ENCODE measurements around the gene SCNM1. TPM values are rescaled to one million over a fixed set of nuclear protein-coding genes. Genes with fewer than 3 reads are reported as not detected.

SCNM1 gene
- total RNA-seq, 4 donors from 2014 or later, result 20.5 to 42.6 (median 31.2) TPM

DNA sequence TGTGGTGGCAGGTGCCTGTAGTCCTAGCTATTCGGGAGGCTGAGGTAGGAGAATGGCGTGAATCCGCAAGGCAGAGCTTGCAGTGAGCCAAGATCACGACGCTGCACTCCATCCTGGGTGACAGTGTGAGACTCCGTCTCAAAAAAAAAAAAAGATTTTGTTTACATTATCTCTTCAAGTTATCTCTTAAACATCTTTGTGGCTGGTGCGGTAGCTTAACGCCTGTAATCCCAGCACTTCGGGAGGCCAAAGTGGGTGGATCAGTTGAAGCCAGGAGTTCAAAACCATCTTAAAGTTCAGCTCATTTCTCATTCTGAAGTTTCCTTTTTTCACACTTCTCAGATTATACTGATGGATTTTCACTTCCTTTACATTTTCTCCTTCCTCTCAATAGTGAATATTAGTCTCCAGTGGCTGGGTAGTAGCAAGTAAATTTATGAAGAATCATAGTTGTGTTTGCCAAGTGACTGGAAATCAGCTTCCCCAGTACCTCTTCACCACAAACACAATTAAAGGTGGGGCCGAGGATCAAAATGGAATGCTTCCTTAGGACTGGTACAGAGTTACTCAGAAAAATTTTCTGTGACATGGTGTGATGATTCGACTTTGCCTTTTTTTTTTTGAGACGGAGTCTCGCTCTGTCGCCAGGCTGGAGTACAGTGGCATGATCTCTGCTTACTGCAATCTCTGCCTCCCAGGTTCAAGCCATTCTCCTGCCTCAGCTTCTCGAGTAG is 46.2 kb downstream of the SCNM1 start:
- peaks cover 0 to 43% (median 0%) of the 10 kb centered on the region in 4 donors for H3K4me1 ChIP-seq
- no peak overlapping the region for H3K27ac ChIP-seq
- TF ChIP-seq EP300 (IDR thresholded peaks at IDR 0.05) (no peak), POLR2A (IDR thresholded peaks at IDR 0.05) (no peak)
- TF ChIP-seq, protein P1, sequence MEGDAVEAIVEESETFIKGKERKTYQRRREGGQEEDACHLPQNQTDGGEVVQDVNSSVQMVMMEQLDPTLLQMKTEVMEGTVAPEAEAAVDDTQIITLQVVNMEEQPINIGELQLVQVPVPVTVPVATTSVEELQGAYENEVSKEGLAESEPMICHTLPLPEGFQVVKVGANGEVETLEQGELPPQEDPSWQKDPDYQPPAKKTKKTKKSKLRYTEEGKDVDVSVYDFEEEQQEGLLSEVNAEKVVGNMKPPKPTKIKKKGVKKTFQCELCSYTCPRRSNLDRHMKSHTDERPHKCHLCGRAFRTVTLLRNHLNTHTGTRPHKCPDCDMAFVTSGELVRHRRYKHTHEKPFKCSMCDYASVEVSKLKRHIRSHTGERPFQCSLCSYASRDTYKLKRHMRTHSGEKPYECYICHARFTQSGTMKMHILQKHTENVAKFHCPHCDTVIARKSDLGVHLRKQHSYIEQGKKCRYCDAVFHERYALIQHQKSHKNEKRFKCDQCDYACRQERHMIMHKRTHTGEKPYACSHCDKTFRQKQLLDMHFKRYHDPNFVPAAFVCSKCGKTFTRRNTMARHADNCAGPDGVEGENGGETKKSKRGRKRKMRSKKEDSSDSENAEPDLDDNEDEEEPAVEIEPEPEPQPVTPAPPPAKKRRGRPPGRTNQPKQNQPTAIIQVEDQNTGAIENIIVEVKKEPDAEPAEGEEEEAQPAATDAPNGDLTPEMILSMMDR (IDR thresholded peaks at IDR 0.05), result no peak
- no peak overlapping the region for H3K4me3 ChIP-seq
- H3K9me3 ChIP-seq, result no peaks in the 10 kb centered on the region
- WGBS, 2 donors, result 84 to 89% methylated on average over 15 of the region's 15 CpGs
- H3K36me3 ChIP-seq, result peaks cover 0 to 41% (median 5%) of the 10 kb centered on the region in 3 donors
- no peaks in the 10 kb centered on the region for H3K27me3 ChIP-seq
- DNase-seq (ENCODE audit: low spot score in 2 of 2), result no peak

DNA sequence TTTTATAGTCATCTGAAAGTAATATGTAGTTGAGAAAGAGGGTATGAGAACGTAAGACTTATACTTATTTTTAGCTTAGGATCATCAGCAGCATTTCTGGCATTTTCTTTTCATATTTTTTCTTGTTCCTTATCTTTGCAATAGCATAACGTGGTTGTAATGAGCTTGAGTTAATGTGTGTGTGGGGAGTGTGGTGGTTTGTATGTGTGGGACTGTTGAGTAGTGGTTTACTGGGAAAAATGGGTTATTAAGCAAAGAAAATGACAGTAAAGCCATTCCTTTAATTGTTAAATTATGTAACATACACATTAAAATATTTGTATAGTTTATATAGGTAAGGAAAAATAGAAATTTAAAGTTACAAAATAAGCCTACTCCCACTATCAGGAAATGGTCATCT is 47.6 kb downstream of the SCNM1 start:
- Histone ChIP-seq H3K4me1 (peaks cover 0 to 52% (median 0%) of the 10 kb centered on the region in 4 donors), H3K27me3 (no peaks in the 10 kb centered on the region)
- 18 to 37% methylated on average over 2 of the region's 2 CpGs for WGBS, 2 donors

More for the DNA sequence above, 47.6 kb downstream of the SCNM1 start:
- no peak for DNase-seq (ENCODE audit: low spot score in 2 of 2)
- H3K36me3 ChIP-seq, result peaks cover 0 to 27% (median 5%) of the 10 kb centered on the region in 3 donors
- no peak overlapping the region for H3K27ac ChIP-seq
- H3K4me3 ChIP-seq, result no peak overlapping the region
- TF ChIP-seq EP300 (IDR thresholded peaks at IDR 0.05) (no peak), POLR2A (IDR thresholded peaks at IDR 0.05) (no peak)
- TF ChIP-seq, protein P1 (IDR thresholded peaks at IDR 0.05), result no peak
- H3K9me3 ChIP-seq, result no peaks in the 10 kb centered on the region

Other genes starting within 250 kb of the SCNM1 start
- 10 to 100 TPM; 30.6 to 42.9 (median 35.3) TPM for gene SETDB1, start 239.8 kb upstream of the SCNM1 start, total RNA-seq
- gene CERS2, start 191.3 kb upstream of the SCNM1 start, total RNA-seq, result 100 to 1,000 TPM; 137 to 168 (median 140) TPM
- 10 to 100 TPM in 2 of 4 donors, 1 to 10 TPM in 2; 2.1 to 12.2 (median 7.8) TPM for gene ANXA9, start 183.9 kb upstream of the SCNM1 start, total RNA-seq
- 10 to 100 TPM; 45.5 to 63.2 (median 49.5) TPM for gene MINDY1, start 159.2 kb upstream of the SCNM1 start, total RNA-seq
- 10 to 100 TPM; 22.0 to 40.4 (median 28.5) TPM for gene PRUNE1, start 157.7 kb upstream of the SCNM1 start, total RNA-seq
- gene BNIPL, start 129.6 kb upstream of the SCNM1 start, total RNA-seq, result 1 to 10 TPM in 2 of 4 donors, under 1 TPM in 1, not detected in 1; 0.22 to 2.2 (median 1.3) TPM
- gene C1orf56, start 118.4 kb upstream of the SCNM1 start, total RNA-seq, result 1 to 10 TPM; 5.0 to 9.6 (median 6.5) TPM
- gene CDC42SE1, start 106.5 kb upstream of the SCNM1 start, total RNA-seq, result 10 to 100 TPM; 72.4 to 87.4 (median 80.8) TPM
- gene MLLT11, start 105.7 kb upstream of the SCNM1 start, total RNA-seq, result 1 to 10 TPM; 1.2 to 2.7 (median 2.0) TPM
- gene GABPB2, start 95.4 kb upstream of the SCNM1 start, total RNA-seq, result 10 to 100 TPM; 17.4 to 43.1 (median 22.3) TPM
- gene SEMA6C, start 19.5 kb upstream of the SCNM1 start, total RNA-seq, result 10 to 100 TPM; 15.5 to 28.7 (median 18.7) TPM
- gene TNFAIP8L2, start 9.5 kb upstream of the SCNM1 start, total RNA-seq, result 10 to 100 TPM in 1 of 4 donors, 1 to 10 TPM in 3; 4.4 to 12.9 (median 8.6) TPM
- 10 to 100 TPM; 10.1 to 16.5 (median 13.8) TPM for gene LYSMD1, start 242 bp upstream of the SCNM1 start, total RNA-seq
- gene TMOD4, start 9.8 kb downstream of the SCNM1 start, total RNA-seq, result 1 to 10 TPM in 2 of 4 donors, not detected in 2; 1.1 to 4.8 TPM
- 10 to 100 TPM; 24.5 to 35.5 (median 31.0) TPM for gene VPS72, start 24.1 kb downstream of the SCNM1 start, total RNA-seq
- gene PIP5K1A, start 32.4 kb downstream of the SCNM1 start, total RNA-seq, result 10 to 100 TPM; 52.6 to 89.0 (median 62.4) TPM
- 100 to 1,000 TPM; 112 to 153 (median 120) TPM for gene PSMD4, start 88.6 kb downstream of the SCNM1 start, total RNA-seq
- gene ZNF687, start 116.2 kb downstream of the SCNM1 start, total RNA-seq, result 10 to 100 TPM; 21.1 to 35.3 (median 27.1) TPM
- 100 to 1,000 TPM in 1 of 4 donors, 10 to 100 TPM in 3; 69.9 to 100 (median 72.3) TPM for gene PI4KB, start 161.3 kb downstream of the SCNM1 start, total RNA-seq
- gene RFX5, start 181.1 kb downstream of the SCNM1 start, total RNA-seq, result 10 to 100 TPM; 17.7 to 45.0 (median 32.8) TPM
- 100 to 1,000 TPM in 3 of 4 donors, 10 to 100 TPM in 1; 65.7 to 159 (median 130) TPM for gene SELENBP1, start 206.6 kb downstream of the SCNM1 start, total RNA-seq
- gene PSMB4, start 233.4 kb downstream of the SCNM1 start, total RNA-seq, result 100 to 1,000 TPM; 219 to 267 (median 232) TPM